GM10248 (cell line): ENCODE results near the gene CA5A.
"Not testable (repeated sequence)": the region's sequence is repeated elsewhere in the genome, so short reads cannot be mapped to it uniquely, and the experiment has no call there.

Source experiments
- CTCF ChIA-PET: fragments of 300-600 bp; sonication (Branson Sonifier 250); formaldehyde crosslinking; extraction: SDS; loops from one replicate; lab custom pipeline; 2021; ENCODE audit warnings: antibody characterized with exemption; lab: Yijun Ruan, JAX
- POLR2A ChIA-PET: fragments of 350-650 bp; sonication (Branson Sonifier 250); formaldehyde crosslinking; extraction: SDS; loops from one replicate; lab custom pipeline; 2020; ENCODE audit warnings: antibody characterized with exemption; lab: Yijun Ruan, JAX
- DNase-seq: peaks from one replicate; pipeline ENCODE4 v3.0.0; 2012; ENCODE audit errors: extremely low spot score
- CTCF ChIP-seq: IDR thresholded peaks from 2 replicates; pipeline ENCODE4 v1.5.1; 2012; ENCODE audit warnings: mild to moderate bottlenecking, low read depth; ENCODE audit errors: extremely low read depth, missing control alignments, control extremely low read depth

The CA5A gene

GRCh38 chr16:87936375-87937230 lies at the start of gene CA5A:
TSS of gene CA5A (minus strand) at chr16:87936529. CDS start at chr16:87936450, 79 bp downstream.
- TF ChIP-seq CTCF, result no peak
- ChIA-PET CTCF (interaction anchor here (1.0 kb wide), 1 partner anchor 11 kb away, joined by 4 read pairs; no protein-coding TSS in a partner anchor), POLR2A (no interaction called here)
- DNase-seq, result no peak

- CTCF ChIA-PET, result interaction anchor here (1.4 kb wide), 1 partner anchor 29 kb away, joined by 6 read pairs; no protein-coding TSS in a partner anchor
- POLR2A ChIA-PET, DNase-seq: not testable (repeated sequence)
Observed at GRCh38 chr16:87985493-87985892, 49.2 kb upstream of the CA5A start.

GRCh38 chr16:87984632-87985267 lies 48.4 kb upstream of the CA5A start:
- ChIA-PET POLR2A (no interaction called here), CTCF (interaction anchor here (1.4 to 1.5 kb wide), 2 partner anchors 21 to 28 kb away, joined by 3 to 6 read pairs; no protein-coding TSS in a partner anchor)
- no peak for TF ChIP-seq CTCF
- no peak for DNase-seq

- CTCF ChIA-PET, result interaction anchor here (0.7 to 2.2 kb wide), 3 partner anchors 21 to 454 kb away, joined by 3 to 9 read pairs (median 3); no protein-coding TSS in a partner anchor
- POLR2A ChIA-PET, DNase-seq: not testable (repeated sequence)
Observed at GRCh38 chr16:87984180-87984579, 47.9 kb upstream of the CA5A start.

- POLR2A ChIA-PET, DNase-seq: not testable (repeated sequence)
- CTCF ChIA-PET, result interaction anchor here (0.7 to 2.2 kb wide), 3 partner anchors 20 to 455 kb away, joined by 3 to 9 read pairs (median 3); no protein-coding TSS in a partner anchor
Observed at GRCh38 chr16:87983737-87984097, 47.4 kb upstream of the CA5A start.

GRCh38 chr16:87983072-87983736 lies 46.9 kb upstream of the CA5A start:
- DNase-seq, POLR2A ChIA-PET: not testable (repeated sequence)
- CTCF ChIA-PET, result interaction anchor here (1.5 to 2.2 kb wide), 3 partner anchors 10 to 26 kb away, joined by 3 to 9 read pairs (median 3); no protein-coding TSS in a partner anchor

GRCh38 chr16:87982581-87983041 lies 46.3 kb upstream of the CA5A start:
- CTCF ChIA-PET, result interaction anchor here (1.6 to 2.2 kb wide), 2 partner anchors 10 to 26 kb away, joined by 3 to 9 read pairs; no protein-coding TSS in a partner anchor
- no peak for DNase-seq
- POLR2A ChIA-PET, result no interaction called here
- no peak for TF ChIP-seq CTCF

- CTCF ChIA-PET, result interaction anchor here (1.6 kb wide), 1 partner anchor 8 kb away, joined by 3 read pairs; no protein-coding TSS in a partner anchor
- POLR2A ChIA-PET, DNase-seq: not testable (repeated sequence)
Observed at GRCh38 chr16:87981376-87981775, 45.0 kb upstream of the CA5A start.

- POLR2A ChIA-PET, DNase-seq, CTCF ChIA-PET: not testable (repeated sequence)
Observed at GRCh38 chr16:87979911-87980630, 43.7 kb upstream of the CA5A start.
